Left lobe of liver (tissue), 2 donors: ENCODE results near the gene CDC42SE2. TPM values are rescaled to one million over a fixed set of nuclear protein-coding genes. Genes with fewer than 3 reads are reported as not detected.

ENCODE experiments used
- ATAC-seq: fragments of 200-7000 bp; cut with Tn5 transposase; one replicate; pipeline ENCODE4 v1.9.1; 2020; ENCODE audit warnings: mild to moderate bottlenecking, moderate library complexity
- DNase-seq: peaks from one replicate; pipeline ENCODE4 v3.0.0-alpha.2; 2020; ENCODE audit warnings: low spot score
- total RNA-seq: library from RNA; stranded (reverse); gene quantifications from one replicate; pipeline ENCODE4 v1.2.1, GENCODE V29; 2021
- donor health status: DM: no; HTN: no; CAD: no; lungs with moderate emphysema.
- donor health status: DM: no; HTN: yes; CAD: no.

Gene CDC42SE2
- total RNA-seq, 1 donor from 2014 or later: 9.9 TPM

DNA sequence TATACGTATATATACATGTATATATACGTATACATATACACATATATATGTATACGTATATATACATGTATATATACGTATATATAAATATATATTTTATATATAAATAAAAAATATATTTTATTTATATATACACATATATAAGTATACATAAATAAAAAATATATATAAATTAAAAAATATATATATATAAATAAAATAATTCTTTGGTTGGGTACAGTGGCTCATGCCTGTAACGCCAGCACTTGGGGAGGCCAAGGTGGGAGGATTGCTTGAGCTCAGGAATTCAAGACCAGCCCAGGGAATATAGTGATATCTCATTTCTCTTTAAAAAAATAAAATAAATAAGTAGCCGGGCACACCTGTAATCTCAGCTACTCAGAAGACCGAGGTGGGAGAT, 155.0 kb downstream of the CDC42SE2 start:
- DNase-seq: no peak
- ATAC-seq: no peak

DNA sequence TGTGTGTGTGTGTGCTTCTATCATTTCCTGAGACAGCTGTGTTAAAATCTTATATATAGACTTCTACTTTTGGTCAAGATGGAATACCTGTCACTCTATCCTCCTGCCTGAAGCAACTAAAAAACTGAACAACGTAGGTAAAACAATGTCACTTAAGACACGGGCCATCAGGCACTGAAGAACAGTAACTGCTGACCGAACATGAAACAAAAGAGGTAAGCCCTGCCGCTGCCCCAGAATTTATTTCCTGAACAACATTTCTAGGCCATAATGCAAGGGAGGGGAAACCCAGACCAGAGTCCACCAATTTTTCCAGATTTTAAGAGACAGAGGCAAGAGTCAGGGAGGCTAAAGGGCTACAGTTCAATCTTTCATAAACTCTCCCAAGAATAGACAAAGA, 156.0 kb downstream of the CDC42SE2 start:
- ATAC-seq (no peak), DNase-seq (no peak)

DNA sequence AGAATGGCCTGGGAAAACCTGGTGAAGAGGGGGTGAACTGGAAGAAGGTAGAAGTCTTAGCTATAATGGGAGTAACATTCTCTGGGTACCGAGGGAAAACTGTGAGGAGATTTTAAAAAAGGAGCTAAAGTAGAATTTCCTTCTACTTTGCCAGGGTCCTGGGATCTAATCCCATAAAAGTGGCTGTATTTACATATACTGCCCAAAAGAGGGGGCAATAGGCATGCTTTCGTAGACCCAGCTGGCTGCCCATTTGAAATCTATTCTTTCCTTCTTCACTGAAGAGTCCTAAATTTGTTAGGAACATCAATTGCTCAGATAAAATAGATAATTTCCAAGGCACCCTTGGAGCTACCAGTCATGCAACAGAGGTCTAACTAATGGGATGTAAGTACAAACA, 159.2 kb downstream of the CDC42SE2 start:
- ATAC-seq (peak; percentile 74), DNase-seq (no peak)

DNA sequence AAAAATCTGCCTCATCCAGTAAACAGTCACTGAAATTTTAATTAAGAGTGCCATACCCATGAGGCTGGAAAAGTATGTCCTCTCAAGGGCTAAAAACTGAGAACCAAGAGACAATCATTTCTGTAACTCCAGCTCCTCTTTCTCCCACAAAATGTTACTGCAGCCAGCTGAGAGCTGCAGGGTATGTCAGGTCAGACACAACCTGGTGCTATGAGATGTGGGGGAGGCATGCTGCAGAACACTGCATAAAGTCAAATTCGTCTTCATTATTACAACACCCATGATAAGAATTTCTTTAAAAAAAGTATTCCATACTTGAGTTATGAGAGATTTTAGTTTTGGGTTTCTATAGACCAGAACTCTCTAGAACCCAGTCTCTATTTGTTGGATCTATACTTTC, 162.2 kb downstream of the CDC42SE2 start:
- DNase-seq: no peak
- no peak for ATAC-seq

DNA sequence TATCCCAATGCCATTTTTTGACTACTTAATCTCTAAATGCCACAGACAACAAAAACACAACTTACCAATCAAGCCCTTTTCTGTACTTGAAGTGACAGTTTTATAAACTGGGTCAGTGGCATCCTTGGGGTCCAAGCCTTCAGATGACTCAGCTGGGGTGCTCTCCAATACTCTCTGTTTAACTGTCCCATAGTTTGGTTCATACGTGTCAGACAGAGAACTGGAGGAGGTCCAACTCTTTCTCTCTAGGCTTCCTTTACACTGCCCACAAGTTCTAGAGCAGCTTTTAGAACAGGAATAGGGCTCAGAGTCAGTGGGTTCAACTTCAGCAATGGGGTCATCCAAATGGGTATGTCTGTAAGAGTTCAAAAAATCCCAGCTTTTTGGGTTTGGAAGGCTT, 166.9 kb downstream of the CDC42SE2 start:
- DNase-seq (no peak), ATAC-seq (no peak)

DNA sequence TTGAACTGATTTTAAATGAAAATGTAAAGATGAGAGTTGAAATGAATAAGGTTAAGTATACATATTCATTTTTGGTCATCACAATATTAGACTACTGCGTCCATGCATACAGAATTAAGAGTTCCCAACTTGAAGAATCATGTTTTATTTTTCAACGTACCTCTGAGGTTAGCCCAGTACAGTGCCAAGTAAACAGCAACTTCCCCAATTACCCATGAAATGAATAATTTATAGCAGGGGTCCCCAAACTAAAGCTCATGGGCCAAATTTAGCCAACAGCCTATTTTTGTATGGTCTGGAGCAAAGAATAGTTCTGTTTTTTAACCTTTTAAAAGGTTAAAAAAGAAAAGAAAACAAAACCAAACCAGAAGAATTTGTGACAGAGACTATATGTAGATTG, 167.9 kb downstream of the CDC42SE2 start:
- DNase-seq (no peak), ATAC-seq (no peak)

DNA sequence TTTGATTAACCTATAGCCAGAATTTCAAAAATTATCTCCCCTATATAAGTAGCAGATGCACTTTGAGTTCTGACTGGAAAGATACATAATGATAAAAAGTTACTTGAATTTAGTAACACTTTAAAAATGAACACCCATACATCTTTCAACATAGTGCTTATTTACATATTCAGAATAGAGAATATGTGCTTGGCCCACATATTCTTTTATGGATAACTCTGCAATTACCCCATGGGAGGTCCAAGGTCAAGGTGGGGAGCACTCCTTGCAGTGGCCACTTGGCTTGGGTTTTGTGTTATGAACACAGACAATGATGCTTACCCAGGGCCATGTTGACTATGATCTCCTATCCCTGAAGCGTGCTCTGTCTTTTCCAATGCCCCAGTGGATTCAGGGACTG, 169.3 kb downstream of the CDC42SE2 start:
- DNase-seq (no peak), ATAC-seq (no peak)

DNA sequence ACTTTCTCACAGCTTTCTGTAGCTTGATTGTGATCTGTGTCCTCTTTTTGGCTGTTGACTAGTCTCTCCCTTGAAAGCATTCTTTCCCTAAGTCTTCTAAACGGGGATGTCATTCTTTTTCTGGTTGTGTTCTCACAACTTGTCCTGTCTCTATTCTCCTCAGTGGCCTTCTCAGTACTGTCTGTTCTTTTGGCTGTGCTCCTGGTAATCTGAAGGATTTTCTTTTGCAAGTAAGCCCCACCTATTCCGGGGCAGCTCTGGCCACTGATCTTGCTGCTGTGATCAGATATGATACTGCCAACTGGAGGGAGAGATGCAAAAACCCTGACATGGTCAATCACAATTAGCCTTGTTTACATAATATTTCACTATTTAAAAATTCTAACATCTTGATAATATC, 172.2 kb downstream of the CDC42SE2 start:
- ATAC-seq (no peak), DNase-seq (no peak)

DNA sequence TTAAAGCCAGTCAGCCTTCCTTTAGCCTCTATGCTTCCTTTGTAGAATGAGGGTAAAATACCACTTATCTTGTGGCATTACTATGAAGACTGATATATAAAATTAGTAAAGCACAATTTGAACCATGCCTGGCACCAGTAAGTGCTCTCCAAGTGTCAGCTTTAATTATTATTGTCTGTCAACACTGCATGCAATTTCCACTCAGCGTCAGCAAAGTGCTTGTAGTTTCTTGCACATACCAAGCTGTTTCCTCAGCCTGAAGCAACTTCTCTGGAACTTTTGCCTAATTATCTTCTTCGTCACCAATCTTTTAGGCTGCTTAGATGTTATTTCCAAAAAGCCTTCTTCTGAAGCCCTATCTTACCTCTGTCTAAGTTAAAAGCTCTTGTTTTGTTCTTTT, 177.3 kb downstream of the CDC42SE2 start:
- ATAC-seq (no peak), DNase-seq (no peak)

Other genes starting within 250 kb of the CDC42SE2 start
- 178 TPM for gene HINT1, start 98.8 kb upstream of the CDC42SE2 start, total RNA-seq
- 4.8 TPM for gene LYRM7, start 93.1 kb upstream of the CDC42SE2 start, total RNA-seq